Adipose tissue (tissue), 3 donors: ENCODE data around the gene ABHD14A. TPM values are rescaled to one million over a fixed set of nuclear protein-coding genes. Genes with fewer than 3 reads are reported as not detected.
"Not testable (repeated sequence)": the region's sequence is repeated elsewhere in the genome, so short reads cannot be mapped to it uniquely, and the experiment has no call there.

Experiments used
- H3K27ac ChIP-seq: one replicate; pipeline ENCODE4 v1.5.1; 2013; ENCODE audit warnings: low read depth, low read length
- WGBS, 3 donors: extraction: QIAGEN DNeasy Blood & Tissue Kit; methylation state at CpG; one replicate each; pipeline ENCODE4 v1.1.7; 2013; 5-methylcytosine and 5-hydroxymethylcytosine counted together
- polyA plus RNA-seq, 3 donors: library from polyadenylated mRNA; stranded (reverse); fragments of 200-250 nt; gene quantifications; one replicate each; pipeline ENCODE4 v1.2.3, GENCODE V29; 2013
- donor health status: healthy with polysubstance abuse.
- donor health status: Bipolar disorder and iron deficiency.
- donor health status: healthy.

The ABHD14A gene
- polyA plus RNA-seq, 3 donors, result 17.2 to 48.4 (median 46.1) TPM

DNA sequence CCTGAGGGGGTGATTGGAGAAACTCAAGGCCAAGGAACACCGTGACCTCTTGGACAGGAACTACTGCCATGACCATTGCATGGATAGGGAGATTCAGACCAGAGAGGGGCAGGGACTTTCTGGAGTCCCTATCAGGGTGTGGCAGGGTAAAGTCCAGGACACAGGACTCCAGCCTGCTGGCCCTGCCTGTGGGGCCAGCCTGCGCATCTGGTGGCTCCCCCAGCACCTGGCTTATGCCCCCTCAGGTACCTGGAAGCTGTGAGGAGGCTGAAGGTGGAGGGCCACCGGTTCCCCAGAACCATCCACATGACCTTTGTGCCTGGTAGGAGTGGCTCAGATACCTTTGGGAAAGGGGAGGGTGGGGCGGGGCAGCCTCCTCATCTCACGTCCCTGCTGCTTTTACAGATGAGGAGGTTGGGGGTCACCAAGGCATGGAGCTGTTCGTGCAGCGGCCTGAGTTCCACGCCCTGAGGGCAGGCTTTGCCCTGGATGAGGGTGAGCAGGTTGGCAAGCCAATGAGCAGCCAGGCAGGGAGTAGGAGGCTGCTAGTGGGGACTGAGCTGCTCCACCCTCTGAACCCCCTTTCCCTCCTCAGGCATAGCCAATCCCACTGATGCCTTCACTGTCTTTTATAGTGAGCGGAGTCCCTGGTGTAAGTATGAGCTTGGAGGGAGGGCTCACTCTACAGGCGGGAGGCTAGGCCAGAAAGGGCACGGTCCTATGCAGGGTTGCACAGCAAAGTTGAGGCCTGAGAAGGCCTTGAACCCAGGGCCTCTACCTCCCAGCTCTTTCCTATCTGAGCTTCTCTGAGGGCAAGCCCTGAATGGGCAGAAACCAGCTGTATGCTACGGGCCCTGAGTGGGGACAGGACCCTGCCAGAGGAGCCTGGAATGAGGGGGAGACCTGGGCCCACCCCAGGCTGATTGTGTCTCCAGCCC is 11.4 kb downstream of the ABHD14A start:
- 83 to 87% (median 84%) methylated on average over 12 of the region's 12 CpGs for WGBS, 3 donors
- H3K27ac ChIP-seq, result no peak overlapping the region

DNA sequence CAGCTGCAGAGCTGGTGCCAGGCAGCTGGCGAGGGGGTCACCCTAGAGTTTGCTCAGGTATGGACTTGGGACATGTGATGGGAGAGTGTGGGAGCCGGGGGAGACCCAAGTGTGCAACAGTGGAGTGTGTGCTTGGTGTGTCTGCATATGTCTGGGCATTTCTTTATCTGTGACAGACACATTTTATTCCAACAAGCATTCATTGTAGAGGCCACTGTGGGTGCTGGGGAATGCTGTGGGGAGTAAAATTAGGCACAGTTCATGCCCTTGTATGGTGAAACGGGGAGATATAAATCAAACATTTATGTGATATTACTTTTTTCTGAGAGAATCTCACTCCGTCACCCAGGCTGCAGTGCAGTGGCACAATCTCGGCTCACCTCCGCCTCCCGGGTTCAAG is 12.7 kb downstream of the ABHD14A start:
- WGBS, 3 donors, result 88 to 92% (median 92%) methylated on average over 7 of the region's 7 CpGs
- H3K27ac ChIP-seq, result no peak overlapping the region

- no peak overlapping the region for H3K27ac ChIP-seq
- WGBS, 3 donors, result 78 to 80% (median 79%) methylated on average over 15 of the region's 15 CpGs
Measured at GRCh38 chr3:51988286-51989146, 13.7 kb downstream of the ABHD14A start.

GRCh38 chr3:51990501-51990971 is 15.7 kb downstream of the ABHD14A start:
- H3K27ac ChIP-seq, result not testable (repeated sequence)
- WGBS, 3 donors, result 74 to 85% (median 81%) methylated on average over 32 to 38 of the region's 38 CpGs

DNA sequence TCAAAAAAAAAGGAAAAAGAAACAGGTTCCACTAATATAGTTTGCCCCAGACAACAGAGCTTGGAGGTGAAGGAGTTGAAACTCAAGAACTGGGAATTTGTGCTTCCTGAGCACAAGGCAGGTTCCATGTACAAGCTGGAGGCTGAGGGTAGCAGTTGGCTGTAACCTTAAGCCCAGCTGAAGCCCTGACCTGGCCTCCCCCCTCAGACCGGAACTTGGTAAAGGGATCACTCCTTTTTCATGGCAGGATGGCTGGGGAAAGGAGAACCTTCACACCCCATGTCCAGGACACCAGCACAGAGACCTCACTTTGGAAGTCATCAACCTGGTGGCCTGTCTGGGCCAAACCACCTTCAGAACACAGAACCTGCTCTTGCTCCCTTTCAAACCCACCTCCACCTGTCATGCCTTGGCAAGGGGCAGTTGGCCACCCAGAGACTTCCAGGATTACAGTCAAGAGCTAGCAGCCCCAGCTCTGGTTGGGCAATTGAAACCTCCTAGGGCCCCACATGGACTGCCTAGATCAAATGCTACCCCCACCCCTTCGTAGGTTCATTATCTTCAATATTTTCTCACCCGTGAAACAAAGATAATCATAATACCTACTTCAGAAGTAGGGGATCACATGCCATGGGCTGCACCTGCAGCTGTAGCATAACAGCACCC is 17.3 kb downstream of the ABHD14A start:
- 72 to 90% (median 79%) methylated on average over 3 of the region's 3 CpGs for WGBS, 3 donors
- no peak overlapping the region for H3K27ac ChIP-seq

- WGBS, 3 donors, result 65 to 87% (median 83%) methylated on average over 6 to 10 of the region's 13 CpGs
- H3K27ac ChIP-seq, result not testable (repeated sequence)
Measured at GRCh38 chr3:51993657-51994056, 18.8 kb downstream of the ABHD14A start.

DNA sequence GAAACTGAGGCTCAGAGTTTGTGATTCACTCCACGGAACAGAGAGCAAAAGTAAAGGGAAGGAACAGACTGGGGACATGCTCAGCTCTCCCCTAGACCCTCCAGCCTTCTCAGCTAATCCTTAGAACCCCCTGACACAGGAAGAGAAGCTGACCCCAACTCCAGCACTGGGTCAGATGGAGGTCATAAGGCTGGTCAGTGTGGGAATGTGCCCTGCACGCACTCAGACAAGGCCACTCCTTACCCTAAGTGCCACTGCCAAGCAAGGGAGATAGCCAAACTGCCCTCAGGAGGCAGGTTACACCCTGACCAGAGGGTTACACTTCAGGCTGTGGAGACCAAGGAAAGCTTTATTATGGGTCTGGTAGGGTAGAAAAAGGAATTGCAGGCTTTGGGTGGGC is 19.7 kb downstream of the ABHD14A start:
- H3K27ac ChIP-seq, result no peak overlapping the region
- WGBS, 3 donors, result 67 to 84% (median 71%) methylated on average over 2 of the region's 2 CpGs

GRCh38 chr3:51995346-51996163 is 20.7 kb downstream of the ABHD14A start, which contains the start of gene RPL29:
Gene RPL29, minus strand, starts transcription at chr3:51995895. Its CDS starts 434 bp downstream, at chr3:51995461.
- no peak within 1 kb of the TSS for H3K27ac ChIP-seq
- WGBS, 3 donors, result 0% methylated on average over 39 to 40 of the region's 40 CpGs

GRCh38 chr3:51997172-51997571 is 22.3 kb downstream of the ABHD14A start:
- 52 to 60% (median 57%) methylated on average over 2 of the region's 2 CpGs for WGBS, 3 donors
- no peak overlapping the region for H3K27ac ChIP-seq

DNA sequence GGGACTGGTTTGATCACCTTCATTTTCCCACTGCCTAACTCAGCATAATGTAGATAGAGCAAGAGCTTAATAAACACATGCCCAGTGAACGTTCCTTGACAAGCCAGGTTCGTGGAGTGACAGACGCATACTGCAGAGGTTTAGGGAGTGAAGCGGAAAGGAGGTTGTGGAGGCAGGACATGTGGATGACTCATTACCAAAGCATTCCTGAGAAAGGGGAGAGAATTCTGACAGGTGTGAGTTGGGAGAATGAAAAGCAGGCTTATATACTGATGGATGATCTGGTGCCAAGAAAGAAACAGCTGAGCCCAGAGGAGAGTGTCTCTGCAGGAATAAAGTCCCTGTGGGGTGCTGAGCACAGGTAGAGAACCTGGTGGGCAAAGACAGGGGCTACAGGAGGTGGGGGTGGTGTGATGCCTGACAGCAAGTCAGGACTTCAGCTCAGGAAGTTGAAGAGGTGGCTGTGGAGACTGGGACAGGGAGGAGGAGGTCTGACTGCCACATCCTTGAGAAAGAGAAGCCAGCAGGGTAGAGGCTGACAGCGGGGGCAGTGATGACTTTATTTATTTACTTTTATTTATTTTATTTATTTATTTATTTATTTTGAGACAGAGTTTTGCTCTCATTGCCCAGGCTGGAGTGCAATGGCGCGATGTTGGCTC is 23.2 kb downstream of the ABHD14A start:
- no peak overlapping the region for H3K27ac ChIP-seq
- 36 to 66% (median 63%) methylated on average over 7 of the region's 7 CpGs for WGBS, 3 donors

DNA sequence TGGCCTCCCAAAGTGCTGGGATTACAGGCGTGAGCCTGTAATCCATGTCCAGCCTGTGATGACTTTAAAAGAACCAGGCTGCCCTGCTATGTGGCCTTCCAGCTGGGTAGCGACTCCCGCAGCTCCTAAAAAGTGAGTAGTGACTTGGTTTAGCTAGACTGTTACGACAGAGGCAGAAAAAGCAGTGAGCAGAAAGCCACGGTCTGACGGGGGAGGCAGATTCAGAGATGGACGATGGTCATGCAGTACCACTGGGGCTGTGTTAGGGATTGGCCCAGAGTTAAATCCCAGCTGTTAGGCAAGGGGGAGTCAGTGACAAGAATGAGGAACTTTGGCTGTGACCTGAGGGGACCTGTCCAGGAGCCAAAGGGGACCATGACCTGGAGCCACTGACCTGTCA is 23.9 kb downstream of the ABHD14A start:
- 71 to 82% (median 79%) methylated on average over 7 of the region's 7 CpGs for WGBS, 3 donors
- H3K27ac ChIP-seq, result no peak overlapping the region

DNA sequence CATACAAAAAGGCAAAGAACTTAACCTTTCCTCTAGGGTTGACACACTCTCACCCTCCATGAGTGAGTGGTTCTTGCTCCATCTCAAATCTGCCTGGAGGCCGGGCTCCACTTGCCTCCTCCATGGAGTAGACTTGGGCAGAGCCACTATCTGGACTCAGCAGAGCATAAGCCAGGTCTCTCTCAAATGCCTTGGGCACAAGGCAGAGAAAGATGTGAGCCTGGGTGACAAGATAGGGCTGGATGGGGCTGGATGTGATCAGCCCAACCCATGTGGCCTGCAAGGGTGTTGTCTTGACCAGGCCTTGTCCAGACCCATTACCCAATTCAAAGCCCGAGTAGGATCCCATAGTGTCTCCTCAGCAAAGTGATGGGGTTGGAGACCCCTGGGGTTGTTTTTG is 25.0 kb downstream of the ABHD14A start:
- H3K27ac ChIP-seq, result no peak overlapping the region
- WGBS, 3 donors, result 71 to 86% (median 79%) methylated on average over 2 of the region's 2 CpGs

DNA sequence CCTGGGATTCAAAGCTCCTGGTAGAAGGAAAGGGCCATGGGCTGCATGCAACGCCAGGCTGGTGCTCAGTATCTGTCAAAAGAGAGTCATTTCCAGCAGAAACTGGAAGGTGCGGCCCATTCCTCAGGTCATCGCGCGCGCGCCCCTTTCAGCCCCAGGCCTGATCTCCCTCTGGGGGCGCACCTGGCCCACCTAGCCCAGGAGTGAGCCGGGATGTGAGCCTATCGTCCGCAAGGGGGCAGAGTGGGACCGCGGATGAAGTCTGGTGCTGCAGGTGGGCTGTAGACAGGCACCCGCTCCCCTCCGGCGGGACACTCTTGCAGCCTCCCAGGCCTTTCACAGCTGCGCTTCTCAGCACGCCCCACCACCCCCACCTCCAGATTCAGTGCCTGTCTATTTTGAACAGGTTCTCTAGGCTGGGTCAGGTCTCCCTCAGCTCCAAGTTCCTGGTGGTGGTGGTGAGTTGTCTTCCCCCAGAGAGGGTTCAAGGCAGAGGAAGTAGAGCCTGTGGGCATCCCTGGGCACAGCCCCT is 26.6 kb downstream of the ABHD14A start:
- WGBS, 3 donors, result 2 to 3% (median 2%) methylated on average over 18 of the region's 18 CpGs

DNA sequence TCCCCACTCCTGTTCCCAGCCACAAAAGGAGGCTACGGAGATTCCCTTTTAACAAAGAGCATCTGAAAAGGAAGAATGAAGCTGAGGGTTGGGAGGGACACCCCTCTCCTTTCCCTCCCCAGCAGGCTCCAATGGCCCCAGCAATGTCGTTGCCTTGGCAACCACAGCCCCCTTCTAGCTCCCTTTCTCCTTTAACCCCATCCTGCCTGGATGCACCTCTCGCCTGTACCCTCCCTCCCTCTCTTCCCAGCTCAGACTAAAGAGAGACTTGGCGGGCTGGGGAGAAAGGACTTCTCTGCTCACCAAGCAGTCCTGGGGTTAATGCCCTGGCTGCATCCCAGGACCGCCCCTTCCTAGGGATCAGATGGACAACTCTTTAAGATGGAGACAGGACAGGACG is 27.9 kb downstream of the ABHD14A start:
- 73 to 78% (median 75%) methylated on average over 6 of the region's 6 CpGs for WGBS, 3 donors

More for the DNA sequence above, 26.6 kb downstream of the ABHD14A start:
- H3K27ac ChIP-seq, result no peak overlapping the region

DNA sequence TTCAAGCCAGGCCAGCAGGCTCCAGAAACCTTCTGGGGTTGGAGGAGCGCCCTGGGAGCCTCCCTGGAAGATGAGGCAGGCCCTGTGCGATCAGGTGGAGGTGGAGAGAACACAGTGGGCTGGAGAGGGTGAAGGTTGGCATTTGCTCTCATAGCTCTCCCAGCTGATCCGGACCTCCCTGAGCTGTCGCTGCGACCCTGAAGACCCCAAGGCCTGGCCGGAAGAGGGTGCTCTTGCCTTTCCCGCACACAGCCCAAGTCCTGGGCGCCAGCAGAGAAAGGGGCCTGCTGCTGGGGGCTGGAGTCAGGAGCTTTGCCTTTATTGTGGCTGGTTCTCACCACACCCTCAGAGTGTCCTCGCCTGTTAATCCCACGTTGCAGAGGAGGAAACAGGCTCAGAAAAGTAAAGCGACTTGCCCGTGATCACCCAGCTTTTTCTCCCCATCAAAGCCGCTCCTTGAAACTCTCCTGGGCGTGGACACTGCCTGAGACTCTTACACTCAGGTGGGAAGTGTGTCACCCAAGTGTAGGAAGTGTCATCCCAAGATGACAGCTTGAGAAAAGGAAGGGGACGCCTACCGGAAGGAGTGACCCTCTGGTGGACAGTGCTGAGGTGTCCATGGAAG is 29.4 kb downstream of the ABHD14A start:
- H3K27ac ChIP-seq, result no peak overlapping the region
- 60 to 69% (median 64%) methylated on average over 16 of the region's 16 CpGs for WGBS, 3 donors

More for the DNA sequence above, 27.9 kb downstream of the ABHD14A start:
- H3K27ac ChIP-seq, result no peak overlapping the region

DNA sequence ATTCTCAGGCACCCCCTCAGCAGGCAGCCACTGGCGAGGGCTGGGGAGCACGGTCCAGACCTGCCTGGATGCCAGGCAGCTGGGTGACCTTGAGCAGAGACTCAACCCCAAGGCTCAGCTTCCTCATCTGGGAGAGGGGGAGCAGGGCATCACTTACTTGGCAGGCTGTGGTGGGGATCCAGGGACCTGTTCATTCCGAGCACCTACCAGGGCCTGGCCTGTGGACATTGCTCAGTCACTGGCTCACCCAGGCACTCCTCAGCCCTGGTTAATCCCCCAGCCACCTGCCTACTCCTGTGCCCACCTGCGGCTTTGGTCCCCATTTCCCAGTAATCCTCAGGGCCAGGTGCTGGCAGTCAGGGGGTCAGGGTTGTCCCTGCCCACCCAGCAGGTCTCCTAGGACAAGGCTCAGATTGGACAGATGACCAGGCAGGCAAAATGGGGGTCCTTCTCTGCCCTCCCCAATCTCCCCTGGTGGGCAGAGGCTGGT is 30.1 kb downstream of the ABHD14A start:
- H3K27ac ChIP-seq, result no peak overlapping the region
- 81 to 89% (median 89%) methylated on average over 4 of the region's 4 CpGs for WGBS, 3 donors
